HG03354 (cell line): ENCODE results near the gene PITPNB.

Experiments used
- ATAC-seq: cut with Tn5 transposase; IDR thresholded peaks from one replicate; pipeline ENCODE4 v1.9.1; 2021; ENCODE audit warnings: mild to moderate bottlenecking; ENCODE audit not compliant: unreplicated experiment, poor library complexity, severe bottlenecking

The PITPNB gene

DNA sequence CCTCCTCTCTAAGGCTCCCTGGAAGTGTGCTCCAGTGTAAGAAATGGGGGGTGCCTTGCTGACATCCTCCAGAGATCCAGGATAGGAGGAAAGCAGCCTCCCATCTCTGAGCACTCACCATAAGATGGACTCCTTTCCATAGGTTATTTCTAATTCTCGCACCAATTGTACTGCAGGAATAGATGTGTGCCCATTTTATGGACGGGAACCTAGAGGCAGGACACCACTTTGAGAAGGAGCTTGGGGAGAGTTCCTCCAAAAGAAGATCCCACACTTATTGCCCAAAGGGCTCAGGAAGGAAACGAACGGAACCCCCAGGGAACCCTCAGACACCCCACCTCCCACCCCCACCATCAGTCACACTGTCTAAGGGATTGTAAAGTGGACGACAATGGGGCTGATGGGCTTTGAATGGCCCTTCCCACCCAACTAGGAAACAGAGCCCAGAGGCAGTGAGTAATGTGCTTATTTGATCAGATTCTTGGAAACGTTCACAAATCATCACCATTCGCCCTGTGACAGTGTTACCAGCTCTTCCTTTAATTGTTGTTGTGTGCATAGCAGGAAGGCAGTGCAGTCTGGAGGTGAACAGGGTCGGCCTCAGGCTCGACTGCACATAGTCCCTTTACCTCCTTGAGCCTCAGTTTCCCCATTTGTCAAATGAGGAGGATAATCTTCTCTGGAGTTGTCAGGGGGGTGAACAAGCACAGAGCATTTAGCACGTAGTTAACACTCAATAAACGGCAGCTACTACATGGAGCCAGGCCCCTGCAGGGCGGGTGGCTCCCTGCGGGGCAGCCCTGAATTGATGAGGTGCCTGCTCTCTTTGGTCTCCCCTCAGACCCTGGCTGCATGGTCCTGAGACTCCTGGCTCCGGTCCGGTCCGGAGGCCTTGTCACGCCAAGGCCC is 109.1 kb downstream of the PITPNB start:
- ATAC-seq = no peak

DNA sequence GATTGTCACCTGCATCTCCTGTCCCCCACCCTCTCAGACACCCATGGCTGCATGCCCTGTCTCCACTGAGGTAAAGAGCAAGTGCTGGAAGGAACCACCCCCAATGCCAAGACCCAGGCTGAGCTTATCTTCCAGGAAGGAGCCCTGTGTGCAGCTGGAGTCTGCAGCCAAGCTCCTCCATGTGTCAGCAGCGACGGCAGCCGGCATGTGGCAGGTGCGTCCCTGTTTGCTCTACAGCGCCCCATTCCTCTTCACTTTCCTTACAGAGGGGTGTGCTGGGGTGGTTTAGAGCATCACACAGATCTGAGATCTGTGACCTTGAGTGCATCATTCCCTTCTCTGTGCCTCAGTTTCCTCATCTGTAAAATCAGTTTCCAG is 109.8 kb downstream of the PITPNB start:
- no peak for ATAC-seq

DNA sequence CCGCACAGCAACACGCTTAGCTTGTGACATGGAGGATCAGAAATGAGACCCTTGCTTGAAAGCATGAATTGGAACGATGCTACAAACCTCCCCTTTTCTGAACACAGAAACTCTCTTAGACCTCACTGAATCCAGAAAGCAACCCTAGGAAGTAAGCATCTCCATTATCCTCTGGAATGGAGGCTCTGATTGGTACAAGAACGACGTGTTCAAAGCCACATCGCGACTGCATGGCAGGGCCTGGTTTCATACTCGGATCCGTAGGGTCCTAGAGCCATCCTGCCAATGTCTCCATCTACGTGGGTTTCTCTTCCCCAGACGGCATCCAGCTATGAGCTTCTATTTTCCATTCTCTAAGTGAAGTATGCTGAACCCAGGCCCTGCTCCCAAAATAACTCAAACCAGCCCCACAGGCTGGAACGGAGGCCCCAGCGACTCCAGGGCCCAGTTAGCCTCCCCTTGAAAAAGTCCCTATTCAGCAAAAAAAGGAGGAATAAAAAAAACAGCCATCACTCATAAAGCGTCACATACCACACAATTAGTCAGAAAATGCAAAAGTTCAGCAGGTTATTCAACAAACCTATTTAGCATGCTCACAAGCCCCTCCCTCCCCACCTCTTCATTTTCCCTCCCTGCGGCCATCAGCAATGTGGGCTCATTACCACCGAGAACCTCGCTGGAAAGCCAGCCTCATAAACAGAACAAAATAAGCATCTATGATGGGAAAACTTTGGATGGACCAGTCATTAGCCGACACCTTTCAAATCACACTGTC is 110.4 kb downstream of the PITPNB start:
- ATAC-seq = no peak

DNA sequence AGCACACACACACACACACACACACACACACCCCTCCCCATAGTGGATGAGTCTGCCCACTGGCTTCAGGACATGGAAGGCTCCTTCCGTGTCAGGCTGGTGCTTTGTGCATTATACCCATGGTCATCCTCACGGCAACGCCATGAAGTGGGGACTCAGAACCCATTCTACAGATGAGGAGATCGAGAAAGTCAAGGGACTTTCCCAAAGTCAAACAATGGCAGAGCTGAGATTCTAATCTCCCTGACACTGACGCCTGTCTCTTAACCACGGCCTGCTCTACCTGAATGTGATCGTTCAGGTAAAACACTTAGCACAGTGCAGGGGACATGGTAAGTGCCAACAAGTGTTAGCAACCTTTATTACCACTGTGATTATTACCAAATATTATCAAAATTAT is 113.2 kb downstream of the PITPNB start:
- no peak for ATAC-seq

DNA sequence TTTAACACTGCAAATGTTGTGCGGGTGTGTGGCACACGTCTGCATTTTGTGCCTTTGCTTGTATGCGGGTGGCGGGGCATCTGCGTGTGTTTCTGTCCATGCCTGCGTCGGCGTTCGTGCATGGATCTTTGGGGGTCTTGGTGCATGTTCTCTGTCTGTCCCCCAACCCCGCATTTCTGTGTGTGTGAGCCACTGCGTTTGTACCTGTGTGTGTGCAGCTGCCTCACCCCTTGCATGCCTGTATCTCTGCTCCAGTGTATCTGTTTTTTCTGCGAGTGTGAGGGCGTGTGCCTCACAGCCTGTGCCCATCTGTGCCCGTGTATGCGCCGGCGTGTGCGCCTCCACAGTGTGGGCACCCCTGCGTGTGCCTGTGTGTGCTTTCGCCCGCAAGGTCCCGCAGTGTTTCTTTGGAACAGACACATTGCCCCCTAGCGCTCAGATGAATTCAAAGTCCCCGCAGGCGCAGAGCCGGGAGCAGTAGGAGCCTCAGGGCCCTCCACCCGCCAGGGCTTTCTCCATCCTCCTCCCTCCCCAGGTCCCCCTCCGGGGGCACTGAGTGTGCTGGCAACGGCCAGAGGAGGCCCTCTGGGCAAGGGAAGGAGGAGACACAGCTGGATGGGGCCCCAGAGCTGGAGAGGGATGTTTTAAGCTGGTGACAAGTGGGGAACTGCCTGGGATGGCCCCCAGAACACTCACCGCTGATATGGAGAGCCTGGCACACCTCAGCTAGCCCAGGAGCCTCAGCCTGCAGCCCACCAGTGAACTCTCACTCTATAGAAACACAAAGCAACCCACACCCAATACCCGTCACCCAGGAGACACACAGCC is 114.4 kb downstream of the PITPNB start:
- ATAC-seq = no peak

DNA sequence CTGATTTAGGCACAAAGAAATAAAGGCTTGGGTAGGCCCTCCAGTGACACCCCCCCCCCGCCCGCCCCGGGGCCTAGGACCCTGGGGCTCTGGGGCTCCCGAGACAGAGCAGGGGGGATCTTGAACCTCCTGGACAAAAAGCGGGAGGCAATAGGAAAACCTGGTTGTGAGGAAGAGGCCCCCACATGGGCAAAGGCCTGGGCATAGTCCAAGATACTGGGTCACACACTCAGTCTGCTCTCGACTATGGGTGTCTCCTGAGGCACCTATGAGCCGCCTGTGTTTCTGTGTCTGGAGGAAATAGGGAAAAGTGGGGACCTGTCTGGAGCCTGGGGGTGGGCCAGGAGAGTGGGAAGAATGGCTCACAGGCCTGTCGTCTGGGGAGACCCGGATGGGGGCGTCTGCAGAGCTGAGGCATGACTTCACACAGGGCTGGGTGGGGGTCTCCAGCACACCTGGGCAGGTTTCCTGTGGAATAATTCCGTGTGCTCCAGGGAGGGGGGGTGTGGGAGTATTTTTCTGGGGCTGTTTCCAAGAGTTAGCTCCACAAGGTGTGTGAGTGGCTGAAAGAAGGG is 115.1 kb downstream of the PITPNB start:
- no peak for ATAC-seq

DNA sequence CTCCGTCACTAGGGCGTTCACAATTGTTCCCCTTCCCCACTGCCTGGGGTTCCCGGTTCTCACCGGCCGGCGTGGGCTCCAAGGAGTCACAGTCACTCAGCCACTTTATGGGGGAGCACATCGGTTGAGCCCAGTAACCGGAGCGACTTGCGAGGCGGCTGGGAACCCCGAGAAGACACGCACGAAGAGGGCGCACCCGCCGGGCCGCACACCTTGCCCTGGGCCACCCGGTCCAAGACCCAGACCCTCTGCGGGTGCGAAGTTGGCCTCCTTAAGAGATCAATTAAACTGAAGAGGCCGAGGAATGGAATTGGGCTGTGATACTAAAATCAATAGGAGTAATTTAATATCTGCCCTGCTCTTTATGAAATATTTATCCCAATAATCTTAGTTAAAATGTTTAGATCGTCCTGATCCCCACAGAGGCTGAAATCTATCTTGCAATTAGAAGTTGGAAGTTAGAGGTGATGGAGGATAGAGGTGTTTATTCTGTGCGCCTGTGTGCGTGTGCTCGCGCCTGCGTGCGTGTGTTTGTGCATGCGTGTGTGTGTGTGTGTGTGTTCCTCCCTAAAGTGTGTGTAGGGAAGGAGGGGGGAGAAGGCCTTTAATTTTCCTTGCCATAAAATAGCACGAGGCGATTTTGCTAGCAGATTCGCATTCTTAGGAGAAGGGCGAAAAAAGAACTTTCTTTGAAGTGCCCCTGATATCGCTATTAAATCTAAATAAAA is 116.5 kb downstream of the PITPNB start:
- no peak for ATAC-seq
